PC-3 (cell line): Measurements from ENCODE around the gene GMPPB. TPM values are rescaled to one million over a fixed set of nuclear protein-coding genes. Genes with fewer than 3 reads are reported as not detected.

ENCODE experiments used
- ATAC-seq: fragments of 200-7000 bp; cut with Tn5 transposase; 2 replicates; pipeline ENCODE4 v1.9.1; 2020; ENCODE audit warnings: mild to moderate bottlenecking, moderate library complexity
- BruUV-seq: library from RNA; stranded (reverse); fragments of 400-500 nt; replicated peaks from 2 replicates; lab custom pipeline; 2021; lab: Mats Ljungman, UMichigan
- CTCF ChIA-PET: fragments of 300-600 bp; sonication (Branson Sonifier 250); formaldehyde crosslinking; loops from one replicate; lab custom pipeline; 2022; ENCODE audit warnings: antibody characterized with exemption; lab: Charles Lee
- POLR2A ChIA-PET: fragments of 300-600 bp; sonication (Branson Sonifier 250); formaldehyde crosslinking; loops from one replicate; lab custom pipeline; 2022; ENCODE audit warnings: antibody characterized with exemption; ENCODE audit not compliant: unreplicated experiment; lab: Charles Lee
- DNase-seq: peaks from one replicate; pipeline ENCODE4 v3.0.0-alpha.2; 2015
- H2AFZ ChIP-seq: fragments of 300-600 bp; sonication (generic); 2 replicates; pipeline ENCODE4 v1.6.0; 2016; ENCODE audit warnings: antibody characterized with exemption, low read length
- H3F3A ChIP-seq: fragments of 300-600 bp; sonication (generic); one replicate; pipeline ENCODE4 v1.6.0; 2017; ENCODE audit warnings: antibody characterized with exemption, low read length, control low read depth, mild to moderate bottlenecking; ENCODE audit not compliant: unreplicated experiment
- H3K27ac ChIP-seq: fragments of 300-600 bp; sonication (generic); 2 replicates; pipeline ENCODE4 v1.5.1; 2016; ENCODE audit warnings: mild to moderate bottlenecking, low read length
- H3K27me3 ChIP-seq: fragments of 300-600 bp; sonication (generic); 2 replicates; pipeline ENCODE4 v1.6.1; 2016; ENCODE audit warnings: low read length, mixed read lengths
- H3K36me3 ChIP-seq: fragments of 300-600 bp; sonication (generic); 2 replicates; pipeline ENCODE4 v1.6.1; 2016; ENCODE audit warnings: low read depth, mixed run types, low read length, mixed read lengths
- H3K4me1 ChIP-seq: fragments of 300-600 bp; sonication (generic); 2 replicates; pipeline ENCODE4 v1.5.1; 2016; ENCODE audit warnings: low read length; ENCODE audit not compliant: insufficient read depth
- H3K4me2 ChIP-seq: fragments of 300-600 bp; sonication (generic); 2 replicates; pipeline ENCODE4 v1.6.0; 2016; ENCODE audit warnings: low read length
- H3K4me3 ChIP-seq: fragments of 300-600 bp; sonication (generic); 2 replicates; pipeline ENCODE4 v1.5.1; 2016; ENCODE audit warnings: mild to moderate bottlenecking, low read length, mixed read lengths
- H3K79me2 ChIP-seq: fragments of 300-600 bp; sonication (generic); 2 replicates; pipeline ENCODE4 v1.6.1; 2017; ENCODE audit warnings: low read length, mixed read lengths
- H3K9ac ChIP-seq: fragments of 300-600 bp; sonication (generic); 2 replicates; pipeline ENCODE4 v1.6.0; 2016; ENCODE audit warnings: mild to moderate bottlenecking, low read length
- H3K9me2 ChIP-seq: fragments of 300-600 bp; sonication (generic); replicated peaks from 2 replicates; pipeline ENCODE4 v1.6.1; 2016; ENCODE audit warnings: mixed run types, low read length, mixed read lengths
- H3K9me3 ChIP-seq: fragments of 300-600 bp; sonication (generic); 2 replicates; pipeline ENCODE4 v1.6.1; 2016; ENCODE audit warnings: low read length, mixed read lengths
- H4K20me1 ChIP-seq: fragments of 300-600 bp; sonication (generic); 2 replicates; pipeline ENCODE4 v1.6.1; 2016; ENCODE audit warnings: low read length, mixed read lengths
- EZH2 ChIP-seq: fragments of 300-600 bp; sonication (generic); IDR thresholded peaks from one replicate; pipeline ENCODE4 v1.6.1; 2017; ENCODE audit warnings: antibody characterized with exemption, mild to moderate bottlenecking, low read length; ENCODE audit not compliant: unreplicated experiment
- EZH2phosphoT487 ChIP-seq: fragments of 300-600 bp; sonication (generic); IDR thresholded peaks from 2 replicates; pipeline ENCODE4 v1.6.1; 2018; ENCODE audit warnings: mild to moderate bottlenecking, antibody characterized with exemption, low read length, borderline replicate concordance
- intact Hi-C: fragments of 100-400 bp; cut with micrococcal nuclease; formaldehyde crosslinking; loops from 2 replicates; pipeline ENCODE4 v1.9.0; 2023
- total RNA-seq: library from RNA; depleted of rRNA; stranded (reverse); fragments of >200 nt; gene quantifications from 2 replicates; pipeline ENCODE4 v1.2.3, GENCODE V29; 2014
- TF ChIP-seq, protein P1 (sequence below): fragments of 300-600 bp; sonication (generic); conservative IDR thresholded peaks from 2 replicates; pipeline ENCODE4 v1.5.1; 2017; ENCODE audit warnings: antibody characterized with exemption, low read depth, mild to moderate bottlenecking, low read length

Gene GMPPB
- total RNA-seq, 1 experiment from 2014 or later, result 69.5 TPM

DNA sequence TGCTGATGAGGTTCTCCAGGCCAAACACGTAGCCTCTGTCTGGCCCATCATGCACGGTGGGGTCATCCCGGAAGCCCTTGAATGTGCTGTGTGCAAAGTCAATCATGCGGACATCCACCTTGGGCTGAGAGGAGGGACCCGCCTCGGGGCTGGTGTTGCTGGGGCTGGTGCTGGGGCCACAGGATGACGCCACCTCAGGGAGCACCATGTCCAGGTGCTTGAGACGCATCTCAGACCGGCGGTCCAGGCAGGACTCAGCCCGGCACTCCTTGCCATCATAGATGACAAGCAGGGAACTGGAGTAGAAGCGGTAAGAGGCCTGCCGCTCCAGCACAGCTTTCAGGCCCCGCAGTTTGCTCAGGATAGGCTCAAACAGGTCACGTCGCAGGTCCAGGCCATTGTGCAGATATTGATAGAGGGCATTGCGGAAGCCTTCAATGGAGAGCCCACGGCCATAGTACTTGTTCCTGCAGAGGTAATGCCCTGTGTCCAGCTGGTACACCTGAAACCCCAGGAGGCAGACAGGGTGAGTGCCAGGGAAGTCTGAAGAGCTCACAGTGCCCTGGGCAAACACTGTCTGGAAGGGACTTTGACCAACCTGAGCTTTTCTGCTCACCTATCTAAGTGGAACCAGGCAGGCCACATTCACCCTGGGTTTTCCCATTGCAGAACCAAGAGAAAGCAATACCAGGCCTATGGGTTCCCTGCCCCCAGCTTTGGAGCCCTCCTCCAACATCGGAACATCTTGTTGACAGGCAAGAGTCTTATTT, 3.6 kb upstream of the GMPPB start:
- no TSS peak for BruUV-seq
- H3K27ac ChIP-seq, result no peak overlapping the region

DNA sequence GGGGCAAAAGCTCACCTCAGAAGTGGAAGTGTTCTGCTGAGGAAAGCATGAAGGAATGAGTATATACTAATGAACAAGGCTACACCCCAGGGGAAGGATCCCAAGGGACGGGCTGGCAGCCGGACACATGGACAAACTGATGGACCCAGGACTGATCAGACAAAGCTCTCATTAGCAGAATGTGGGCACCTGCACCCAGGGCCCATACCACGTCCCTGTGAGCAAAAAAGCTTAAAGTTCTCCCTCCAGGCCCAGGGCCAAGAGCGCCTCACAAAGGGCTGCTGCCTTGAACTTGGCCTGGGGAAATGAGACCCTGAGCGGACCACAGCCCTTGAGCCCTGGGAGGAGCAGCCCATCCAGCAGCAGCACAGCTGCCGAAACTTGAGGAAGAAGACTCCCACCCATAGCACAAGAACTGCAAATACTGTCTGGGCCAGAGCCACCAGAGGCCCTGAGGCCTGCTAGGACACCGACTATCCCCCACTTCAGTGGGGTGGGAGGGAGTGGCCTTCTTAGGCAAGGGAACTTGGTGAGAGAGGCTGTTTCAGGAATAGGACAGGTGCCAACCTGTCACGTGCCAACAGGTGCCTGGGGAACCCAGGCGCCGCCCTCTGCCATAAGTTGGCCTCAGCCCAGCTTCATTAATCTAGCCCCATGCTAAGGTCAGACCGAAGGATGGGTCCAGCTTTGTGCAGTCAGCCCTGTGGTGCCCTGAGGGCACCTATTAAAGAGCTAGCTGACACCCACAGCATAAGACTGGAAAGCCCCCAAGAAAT, 2.3 kb upstream of the GMPPB start:
- no peak for ATAC-seq
- H3K4me1 ChIP-seq, result peaks cover 17% of the 10 kb centered on the region
- H4K20me1 ChIP-seq, result no peaks in the 10 kb centered on the region
- ChIA-PET POLR2A (no interaction called here), CTCF (no interaction called here)
- H3K27me3 ChIP-seq, result no peaks in the 10 kb centered on the region
- H3K9ac ChIP-seq, result no peak overlapping the region
- H2AFZ ChIP-seq, result no peak overlapping the region
- peaks cover 17% of the 10 kb centered on the region for H3K79me2 ChIP-seq
- peaks cover 21% of the 10 kb centered on the region for H3K36me3 ChIP-seq
- DNase-seq, result no peak
- BruUV-seq, result no TSS peak
- TF ChIP-seq, protein P1, sequence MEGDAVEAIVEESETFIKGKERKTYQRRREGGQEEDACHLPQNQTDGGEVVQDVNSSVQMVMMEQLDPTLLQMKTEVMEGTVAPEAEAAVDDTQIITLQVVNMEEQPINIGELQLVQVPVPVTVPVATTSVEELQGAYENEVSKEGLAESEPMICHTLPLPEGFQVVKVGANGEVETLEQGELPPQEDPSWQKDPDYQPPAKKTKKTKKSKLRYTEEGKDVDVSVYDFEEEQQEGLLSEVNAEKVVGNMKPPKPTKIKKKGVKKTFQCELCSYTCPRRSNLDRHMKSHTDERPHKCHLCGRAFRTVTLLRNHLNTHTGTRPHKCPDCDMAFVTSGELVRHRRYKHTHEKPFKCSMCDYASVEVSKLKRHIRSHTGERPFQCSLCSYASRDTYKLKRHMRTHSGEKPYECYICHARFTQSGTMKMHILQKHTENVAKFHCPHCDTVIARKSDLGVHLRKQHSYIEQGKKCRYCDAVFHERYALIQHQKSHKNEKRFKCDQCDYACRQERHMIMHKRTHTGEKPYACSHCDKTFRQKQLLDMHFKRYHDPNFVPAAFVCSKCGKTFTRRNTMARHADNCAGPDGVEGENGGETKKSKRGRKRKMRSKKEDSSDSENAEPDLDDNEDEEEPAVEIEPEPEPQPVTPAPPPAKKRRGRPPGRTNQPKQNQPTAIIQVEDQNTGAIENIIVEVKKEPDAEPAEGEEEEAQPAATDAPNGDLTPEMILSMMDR, result no peak
- TF ChIP-seq EZH2 (no peak), EZH2phosphoT487 (no peak)
- H3K4me3 ChIP-seq, result no peak overlapping the region
- H3K9me2 ChIP-seq, result no peaks in the 10 kb centered on the region
- no peaks in the 10 kb centered on the region for H3K9me3 ChIP-seq
- H3K27ac ChIP-seq, result no peak overlapping the region
- H3K4me2 ChIP-seq, result no peak overlapping the region
- intact Hi-C loops, result no loop called here
- H3F3A ChIP-seq, result no peaks in the 10 kb centered on the region

More for the DNA sequence above, 3.6 kb upstream of the GMPPB start:
- TF ChIP-seq, protein P1, result no peak
- TF ChIP-seq EZH2phosphoT487, result no peak
- no peak for TF ChIP-seq EZH2
- Histone ChIP-seq H3K4me3 (no peak overlapping the region), H2AFZ (no peak overlapping the region), H3K9me2 (no peaks in the 10 kb centered on the region), H3K9ac (no peak overlapping the region), H3K9me3 (no peaks in the 10 kb centered on the region), H3F3A (no peaks in the 10 kb centered on the region), H4K20me1 (no peaks in the 10 kb centered on the region), H3K79me2 (peaks cover 13% of the 10 kb centered on the region), H3K27me3 (no peaks in the 10 kb centered on the region), H3K36me3 (peaks cover 16% of the 10 kb centered on the region), H3K4me1 (peaks cover 16% of the 10 kb centered on the region), H3K4me2 (no peak overlapping the region)
- DNase-seq, result no peak
- intact Hi-C loops, result no loop called here
- ATAC-seq, result no peak
- ChIA-PET POLR2A (no interaction called here), CTCF (no interaction called here)
